K562 (cell line): ENCODE data around the gene PDE4D. TPM values are rescaled to one million over a fixed set of nuclear protein-coding genes. Genes with fewer than 3 reads are reported as not detected.

Experiments used
- ATAC-seq: fragments of 200-7000 bp; cut with Tn5 transposase; 3 replicates; pipeline ENCODE4 v1.9.1; 2020; ENCODE audit warnings: moderate library complexity
- BruUV-seq: library from RNA; stranded (reverse); fragments of 400-500 nt; replicated peaks from 2 replicates; lab custom pipeline; 2021; lab: Mats Ljungman, UMichigan
- CTCF ChIA-PET: fragments of 300-600 bp; formaldehyde crosslinking; extraction: SDS; loops from one replicate; lab custom pipeline; 2021; ENCODE audit warnings: low intra/inter-chr PET ratio; lab: Yijun Ruan, JAX
- POLR2A ChIA-PET: fragments of 300-600, 350-650 bp; sonication (Branson Sonifier 250); formaldehyde crosslinking; extraction: SDS; loops from one replicate; lab custom pipeline; 2021; ENCODE audit warnings: antibody characterized with exemption, inconsistent platforms; lab: Yijun Ruan, JAX
- DNase-seq, 4 experiments: peaks; one replicate each; pipeline versions ENCODE4 v3.0.0 to v3.0.0-alpha.2; 2011 to 2018; ENCODE audit warnings: low spot score in 3 of 4, mixed read lengths in 3 of 4; ENCODE audit errors: extremely low read depth in 1 of 4
- FAIRE-seq: peaks from 2 replicates; lab custom pipeline; 2011; peaks lifted over from hg19 to GRCh38; lab: Jason Lieb, UNC
- H2AFZ ChIP-seq: 2 replicates; pipeline ENCODE4 v1.6.0; 2011; ENCODE audit warnings: low read depth, low read length, control low read depth, inconsistent platforms
- H3K27ac ChIP-seq: fragments of 200-600 bp; 3 replicates; pipeline ENCODE4 v1.8.0; 2011; ENCODE audit warnings: low read depth, mild to moderate bottlenecking, control low read depth, inconsistent platforms, low read length, moderate library complexity, mixed read lengths; ENCODE audit errors: extremely low read depth
- H3K27me3 ChIP-seq, 2 experiments: fragments of 300-600 bp in 1 of 2; 2 replicates in 1 of 2; 3 replicates in 1 of 2; pipeline versions ENCODE4 v1.6.0 to v1.8.0; 2011; ENCODE audit warnings: inconsistent platforms in 2 of 2, low read length in 2 of 2, mild to moderate bottlenecking in 1 of 2, mixed read lengths in 1 of 2, moderate library complexity in 1 of 2; ENCODE audit not compliant: control insufficient read depth in 2 of 2, insufficient read depth in 2 of 2
- H3K36me3 ChIP-seq: fragments of 300-600 bp; 3 replicates; pipeline ENCODE4 v1.8.0; 2011; ENCODE audit warnings: mild to moderate bottlenecking, low read length, inconsistent platforms; ENCODE audit not compliant: control insufficient read depth, insufficient read depth
- H3K4me1 ChIP-seq, 2 experiments: fragments of 200-600 bp in 1 of 2; replicated peaks in 1 of 2; 2 replicates in 1 of 2; 3 replicates in 1 of 2; pipeline versions ENCODE4 v1.5.1 to v1.8.0; 2011; ENCODE audit warnings: inconsistent platforms in 2 of 2, low read length in 2 of 2, mild to moderate bottlenecking in 1 of 2, mixed read lengths in 1 of 2, moderate library complexity in 1 of 2; ENCODE audit not compliant: control insufficient read depth in 2 of 2, insufficient read depth in 2 of 2
- H3K4me2 ChIP-seq: 2 replicates; pipeline ENCODE4 v1.6.1; 2011; ENCODE audit warnings: low read length, control low read depth, inconsistent platforms, mixed read lengths; ENCODE audit not compliant: insufficient read depth
- H3K4me3 ChIP-seq: fragments of 200-600 bp; sonication (generic), shearing (Covaris generic); 2 replicates; pipeline ENCODE4 v1.5.1; 2016; ENCODE audit warnings: control low read depth, inconsistent platforms
- H3K79me2 ChIP-seq: fragments of 200-600 bp; 3 replicates; pipeline ENCODE4 v1.8.0; 2011; ENCODE audit warnings: low read length, inconsistent platforms; ENCODE audit not compliant: control insufficient read depth, insufficient read depth
- H3K9ac ChIP-seq, 2 experiments: 2 replicates each; pipeline versions ENCODE4 v1.6.0 to v1.6.1; 2011; ENCODE audit warnings: low read depth in 2 of 2, low read length in 2 of 2, control low read depth in 1 of 2, inconsistent platforms in 1 of 2, mild to moderate bottlenecking in 1 of 2, mixed read lengths in 1 of 2; ENCODE audit not compliant: insufficient read depth in 1 of 2
- H3K9me1 ChIP-seq: one replicate; pipeline ENCODE4 v1.6.0; 2011; ENCODE audit warnings: inconsistent platforms, mild to moderate bottlenecking, low read length, moderate library complexity; ENCODE audit not compliant: control insufficient read depth, insufficient read depth
- H3K9me3 ChIP-seq: replicated peaks from 2 replicates; pipeline ENCODE4 v1.5.1; 2011; ENCODE audit warnings: low read depth, low read length, inconsistent platforms; ENCODE audit not compliant: control insufficient read depth, insufficient read depth
- H4K20me1 ChIP-seq: replicated peaks from 2 replicates; pipeline ENCODE4 v1.6.1; 2011; ENCODE audit warnings: low read length, inconsistent platforms, mixed read lengths; ENCODE audit not compliant: control insufficient read depth, insufficient read depth
- ELK3 ChIP-seq: fragments of 450-650 bp; formaldehyde crosslinking; IDR thresholded peaks from 2 replicates; pipeline ENCODE4 v1.4.0; 2020; ENCODE audit warnings: mild to moderate bottlenecking
- ILF3 ChIP-seq: fragments of 450-650 bp; IDR thresholded peaks from 2 replicates; pipeline ENCODE4 v1.6.1; 2018; ENCODE audit warnings: antibody characterized with exemption, mild to moderate bottlenecking, moderate library complexity, borderline replicate concordance
- L3MBTL2 ChIP-seq: fragments of 450-650 bp; IDR thresholded peaks from 2 replicates; pipeline ENCODE4 v1.6.1; 2016; ENCODE audit warnings: mild to moderate bottlenecking, moderate library complexity
- MLLT1 ChIP-seq, 2 experiments: fragments of 450-650 bp; IDR thresholded peaks; 2 replicates each; pipeline ENCODE4 v1.6.1; 2016
- RAD51 ChIP-seq: fragments of 450-650 bp; IDR thresholded peaks from 2 replicates; pipeline ENCODE4 v1.7.1; 2016; ENCODE audit warnings: low read depth, mild to moderate bottlenecking, borderline replicate concordance
- SAFB ChIP-seq: fragments of 200-400 bp; formaldehyde crosslinking; IDR thresholded peaks from 2 replicates; pipeline ENCODE4 v1.6.1; 2017; ENCODE audit warnings: low read depth, low read length, borderline replicate concordance
- SIN3B ChIP-seq: fragments of 450-650 bp; IDR thresholded peaks from 2 replicates; pipeline ENCODE4 v1.6.1; 2017; ENCODE audit warnings: low read depth, mild to moderate bottlenecking, moderate library complexity
- SRSF1 ChIP-seq: fragments of 200-400 bp; formaldehyde crosslinking; IDR thresholded peaks from 2 replicates; pipeline ENCODE4 v1.6.1; 2017; ENCODE audit warnings: mild to moderate bottlenecking, low read depth, low read length, moderate library complexity
- TAF7 ChIP-seq: fragments of 450-650 bp; IDR thresholded peaks from 2 replicates; pipeline ENCODE4 v1.6.1; 2016; ENCODE audit warnings: missing genetic modification characterization, missing compliant biosample characterization
- ZFP36 ChIP-seq: fragments of 150-350 bp; IDR thresholded peaks from 2 replicates; pipeline ENCODE4 v1.6.1; 2018; ENCODE audit warnings: low read length, low read depth; ENCODE audit not compliant: partially characterized antibody
- ZNF436 ChIP-seq: fragments of 250-450, 450-650 bp; sonication (Bioruptor Pico); formaldehyde crosslinking; IDR thresholded peaks from 2 replicates; pipeline ENCODE4 v1.7.0; 2020; ENCODE audit warnings: mild to moderate bottlenecking
- in situ Hi-C: fragments of 300-500 bp; cut with MboI; formaldehyde crosslinking; loops from 4 replicates; pipeline ENCODE4 v1.15.0; 2018; ENCODE audit warnings: inconsistent platforms, mixed read lengths
- intact Hi-C: fragments of 100-400 bp; cut with micrococcal nuclease; formaldehyde crosslinking; loops from 2 replicates; pipeline ENCODE4 v1.14.2; 2022
- polyA plus RNA-seq, 8 experiments: library from polyadenylated mRNA; depleted of rRNA in 4 of 8; stranded (reverse) in 5 of 8; unstranded in 3 of 8; fragments of >200 nt; fragmentation: Nextera tagmentation in 2 of 8; fragmentation: Illumina TruSeq in 1 of 8; extraction: Ambion mirVana in 2 of 8; extraction: Trizol in 1 of 8; gene quantifications; 2 replicates each; pipeline versions ENCODE4 v1.2.1 to v1.2.3, GENCODE V29; 2011 to 2014; ENCODE audit warnings: inconsistent platforms in 1 of 8, missing spikeins in 1 of 8
- total RNA-seq, 7 experiments: library from RNA; depleted of rRNA in 6 of 7; stranded (reverse); fragments of >200 nt in 6 of 7; fragmentation: Illumina TruSeq in 2 of 7; extraction: Trizol in 2 of 7; gene quantifications; 2 replicates each; pipeline versions ENCODE4 v1.2.1 to v1.2.3, GENCODE V29; 2011 to 2021; ENCODE audit warnings: low replicate concordance in 1 of 7
- TF ChIP-seq, protein P1 (sequence below): fragments of 450-650 bp; IDR thresholded peaks from 2 replicates; pipeline ENCODE4 v1.6.1; 2016

Gene PDE4D
- total and polyA plus RNA-seq, 9 of the 15 experiments (the other 6 are each of a cell fraction or from before 2014, with no cell fraction given) = 0.04 to 0.46 (median 0.13) TPM

DNA sequence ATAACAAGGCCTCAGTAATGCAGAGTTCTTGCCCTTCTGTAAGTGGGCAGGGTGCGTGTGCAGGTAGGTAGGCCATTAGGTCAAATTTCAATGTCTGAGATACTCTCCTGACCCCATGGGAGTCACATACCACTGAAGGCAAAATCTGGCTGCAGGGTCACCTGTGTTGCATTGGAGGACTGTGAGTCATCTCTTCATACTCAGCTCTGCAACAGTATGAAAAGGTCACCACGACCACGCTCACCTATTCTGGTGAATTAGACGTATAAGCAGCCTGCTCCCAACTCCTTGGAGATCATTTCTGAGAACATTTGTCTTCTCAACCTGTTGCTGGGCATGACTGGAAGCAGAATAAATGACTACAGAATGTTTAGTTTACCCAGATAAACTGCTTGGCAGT lies 599.8 kb downstream of the PDE4D start (continued):
- TF ChIP-seq, protein P1, sequence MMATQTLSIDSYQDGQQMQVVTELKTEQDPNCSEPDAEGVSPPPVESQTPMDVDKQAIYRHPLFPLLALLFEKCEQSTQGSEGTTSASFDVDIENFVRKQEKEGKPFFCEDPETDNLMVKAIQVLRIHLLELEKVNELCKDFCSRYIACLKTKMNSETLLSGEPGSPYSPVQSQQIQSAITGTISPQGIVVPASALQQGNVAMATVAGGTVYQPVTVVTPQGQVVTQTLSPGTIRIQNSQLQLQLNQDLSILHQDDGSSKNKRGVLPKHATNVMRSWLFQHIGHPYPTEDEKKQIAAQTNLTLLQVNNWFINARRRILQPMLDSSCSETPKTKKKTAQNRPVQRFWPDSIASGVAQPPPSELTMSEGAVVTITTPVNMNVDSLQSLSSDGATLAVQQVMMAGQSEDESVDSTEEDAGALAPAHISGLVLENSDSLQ = no peak
- no peak for TF ChIP-seq ZNF436 (CRISPR knock-in tag)
- TF ChIP-seq ILF3 = no peak
- no peak for TF ChIP-seq ZFP36
- no peak for TF ChIP-seq MLLT1 (IDR thresholded peaks at IDR 0.05)

GRCh38 chr5:59291941-59292340 lies 601.6 kb downstream of the PDE4D start:
- no peak for DNase-seq
- no peak for ATAC-seq
- H2AFZ ChIP-seq = no peak overlapping the region
- no peak for FAIRE-seq
- no TSS peak for BruUV-seq
- ChIA-PET CTCF (no interaction called here), POLR2A (no interaction called here)
- no peaks in the 10 kb centered on the region for H3K36me3 ChIP-seq
- in situ Hi-C loops = no loop called here
- no peaks in the 10 kb centered on the region for H3K9me3 ChIP-seq
- no peaks in the 10 kb centered on the region for H3K4me1 ChIP-seq
- intact Hi-C loops = no loop called here
- H3K9ac ChIP-seq = no peak overlapping the region
- H3K27ac ChIP-seq = no peak overlapping the region
- H3K79me2 ChIP-seq = no peaks in the 10 kb centered on the region
- no peaks in the 10 kb centered on the region for H3K27me3 ChIP-seq
- H3K4me2 ChIP-seq = no peak overlapping the region
- no peak for TF ChIP-seq SRSF1
- TF ChIP-seq SIN3B = no peak
- TF ChIP-seq RAD51 = no peak
- no peak for TF ChIP-seq TAF7
- no peak for TF ChIP-seq SAFB
- TF ChIP-seq L3MBTL2 = no peak
- TF ChIP-seq ELK3 = no peak
- H3K9me1 ChIP-seq = no peaks in the 10 kb centered on the region
- no peaks in the 10 kb centered on the region for H4K20me1 ChIP-seq
- no peak overlapping the region for H3K4me3 ChIP-seq
